Stromal cell of bone marrow (primary cell): ENCODE measurements around the gene PHLDB3.
"Not testable (repeated sequence)": the region's sequence is repeated elsewhere in the genome, so short reads cannot be mapped to it uniquely, and the experiment has no call there.

Source experiments
- DNase-seq: peaks from one replicate; pipeline ENCODE4 v3.0.0-alpha.2; 2012; ENCODE audit warnings: low read depth

PHLDB3 gene

DNA sequence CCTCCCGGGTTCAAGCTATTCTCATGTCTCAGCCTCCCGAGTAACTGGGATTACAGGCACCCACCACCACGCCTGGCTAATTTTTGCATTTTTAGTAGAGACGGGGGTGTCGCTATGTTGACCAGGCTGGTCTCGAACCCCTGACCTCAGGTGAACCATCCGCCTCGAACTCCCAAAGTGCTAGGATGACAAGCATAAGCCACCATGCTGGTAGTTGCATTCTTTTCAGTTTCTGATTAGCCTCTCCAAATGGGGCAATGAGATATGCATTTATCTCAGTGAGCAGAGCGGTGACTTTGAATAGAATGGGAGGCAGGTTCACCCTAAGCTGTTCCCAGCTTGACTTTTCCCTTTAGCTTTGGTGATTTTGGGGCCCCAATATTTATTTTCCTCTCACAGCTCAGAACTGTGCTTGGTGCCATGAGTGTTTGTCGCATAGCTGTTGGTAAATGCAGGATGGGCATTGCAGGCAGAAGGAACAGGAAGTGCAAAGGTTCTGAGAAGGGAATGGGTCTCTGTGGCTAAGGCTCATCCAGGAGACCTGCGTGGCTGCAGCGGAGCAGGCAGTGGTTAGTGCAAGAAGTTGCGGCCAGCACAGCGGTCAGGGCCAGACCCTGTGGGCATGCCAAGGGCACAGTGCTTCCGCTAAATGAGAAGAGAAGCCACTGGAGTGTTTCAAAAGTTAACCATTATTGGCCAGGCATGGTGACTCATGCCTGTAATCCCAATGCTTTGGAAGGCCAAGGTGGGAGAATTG, 59.8 kb downstream of the PHLDB3 start:
- no peak for DNase-seq

GRCh38 chr19:43444091-43444490, 60.5 kb downstream of the PHLDB3 start:
- DNase-seq, result not testable (repeated sequence)

DNA sequence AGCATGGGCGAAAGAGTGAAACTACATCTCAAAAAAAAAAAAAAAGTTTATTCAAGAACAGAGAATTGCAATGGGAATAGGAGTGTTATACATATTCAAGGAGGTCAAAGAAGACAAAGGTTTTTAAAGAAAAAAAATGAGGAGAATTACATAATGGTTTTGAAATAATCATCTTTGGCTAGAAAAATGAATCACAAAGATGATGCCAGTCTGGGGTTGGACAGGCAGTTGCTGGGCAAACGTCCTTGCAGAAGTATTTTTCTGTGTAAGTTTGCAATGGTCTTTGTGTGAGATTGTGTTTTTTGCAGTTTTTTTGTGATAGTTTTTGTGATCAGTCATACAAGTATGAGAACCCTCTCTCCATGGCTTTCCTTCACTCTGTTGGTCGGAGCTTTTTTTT, 62.8 kb downstream of the PHLDB3 start:
- no peak for DNase-seq

DNA sequence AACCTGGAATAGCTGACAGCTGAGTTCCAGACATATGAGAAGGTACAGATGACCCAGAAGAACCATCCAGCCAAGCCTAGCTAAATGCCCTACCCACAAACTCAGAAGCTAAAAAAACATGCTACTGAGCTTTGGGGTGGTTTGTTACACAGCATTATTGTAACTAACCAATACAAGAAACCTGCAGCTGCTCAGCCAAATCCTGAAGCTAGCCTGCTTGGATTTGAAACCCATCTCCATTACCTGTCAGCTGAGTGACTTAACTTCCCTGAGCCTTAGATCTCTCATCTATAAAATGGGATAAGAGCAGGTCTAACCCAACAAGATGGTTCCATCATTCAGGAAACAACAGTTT, 64.9 kb downstream of the PHLDB3 start:
- no peak for DNase-seq

DNA sequence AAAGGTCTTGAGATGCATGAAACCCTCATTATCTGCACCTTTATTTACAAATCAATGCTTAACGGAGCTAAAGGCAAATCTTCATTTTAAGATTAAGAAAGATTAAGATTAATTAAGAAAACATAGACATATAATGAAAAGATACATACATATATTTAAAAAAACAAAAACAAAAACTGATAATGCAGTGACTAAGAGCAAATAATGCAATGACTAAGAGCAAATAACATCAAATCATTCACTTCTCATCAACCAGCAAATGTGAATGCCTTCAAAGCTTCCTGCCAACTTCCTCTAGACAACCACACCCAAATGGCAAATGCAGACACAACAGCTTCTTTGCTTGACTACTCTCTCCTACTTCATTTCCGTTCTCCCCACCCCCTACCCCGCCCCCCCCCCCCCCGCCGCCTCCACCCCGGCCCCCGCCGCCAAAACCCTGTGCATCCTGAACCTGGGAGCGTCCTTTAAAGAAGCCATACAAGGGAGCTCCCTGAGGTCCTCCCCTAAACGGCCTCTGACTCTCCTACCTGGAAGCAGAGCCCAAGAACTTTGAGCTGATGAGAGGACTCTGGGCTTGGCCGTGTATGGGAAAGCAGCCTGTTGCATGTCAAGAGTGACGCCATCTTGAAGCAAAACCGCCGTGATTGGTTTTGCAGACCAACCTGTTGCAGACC, 65.4 kb downstream of the PHLDB3 start:
- DNase-seq, result no peak

GRCh38 chr19:43438291-43439031, 66.1 kb downstream of the PHLDB3 start:
- DNase-seq, result no peak

DNA sequence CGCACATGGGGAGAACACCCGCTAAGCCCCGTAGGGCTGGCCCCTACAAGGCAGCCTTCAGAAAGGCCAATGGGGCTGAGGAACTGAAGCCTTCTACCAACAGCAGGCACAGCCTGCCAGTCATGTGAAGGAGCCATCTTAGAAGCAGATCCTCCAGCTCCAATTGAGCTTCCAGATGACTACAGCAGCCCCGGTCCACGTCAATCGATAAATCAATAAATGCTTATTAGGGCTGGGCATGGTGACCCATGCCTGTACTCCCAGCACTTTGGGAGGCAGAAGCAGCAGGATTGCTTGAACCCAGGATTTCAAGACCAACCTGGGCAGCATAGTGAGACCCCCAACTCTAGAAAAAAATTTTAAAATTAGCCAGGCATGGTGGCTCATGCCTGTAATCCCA, 66.8 kb downstream of the PHLDB3 start:
- DNase-seq, result no peak

GRCh38 chr19:43437284-43437683, 67.3 kb downstream of the PHLDB3 start:
- DNase-seq, result not testable (repeated sequence)

DNA sequence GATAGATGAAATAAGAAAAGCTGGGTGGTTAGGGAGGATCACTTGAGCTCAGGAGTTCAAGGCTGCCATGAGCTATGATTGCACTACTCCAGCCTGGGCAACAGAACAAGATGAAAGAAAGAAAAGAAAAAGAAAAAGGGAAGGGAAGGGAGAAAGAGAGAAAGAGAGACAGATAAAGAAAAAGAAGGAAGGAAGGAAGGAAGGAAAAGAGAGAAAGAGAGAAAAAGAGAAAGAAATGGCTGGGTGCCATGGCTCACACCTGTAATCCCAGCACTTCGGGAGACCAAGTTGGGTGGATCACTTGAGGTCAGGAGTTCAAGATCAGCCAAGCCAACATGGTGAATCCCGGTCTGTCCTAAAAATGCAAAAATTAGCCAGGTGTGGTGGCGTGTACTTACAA, 68.8 kb downstream of the PHLDB3 start:
- no peak for DNase-seq

- DNase-seq, result no peak
These were observed 70.9 kb downstream of the PHLDB3 start for GRCh38 chr19:43433689-43434088.

GRCh38 chr19:43433358-43433673, 71.2 kb downstream of the PHLDB3 start:
- no peak for DNase-seq

GRCh38 chr19:43430976-43431375, 73.6 kb downstream of the PHLDB3 start:
- DNase-seq, result no peak

DNA sequence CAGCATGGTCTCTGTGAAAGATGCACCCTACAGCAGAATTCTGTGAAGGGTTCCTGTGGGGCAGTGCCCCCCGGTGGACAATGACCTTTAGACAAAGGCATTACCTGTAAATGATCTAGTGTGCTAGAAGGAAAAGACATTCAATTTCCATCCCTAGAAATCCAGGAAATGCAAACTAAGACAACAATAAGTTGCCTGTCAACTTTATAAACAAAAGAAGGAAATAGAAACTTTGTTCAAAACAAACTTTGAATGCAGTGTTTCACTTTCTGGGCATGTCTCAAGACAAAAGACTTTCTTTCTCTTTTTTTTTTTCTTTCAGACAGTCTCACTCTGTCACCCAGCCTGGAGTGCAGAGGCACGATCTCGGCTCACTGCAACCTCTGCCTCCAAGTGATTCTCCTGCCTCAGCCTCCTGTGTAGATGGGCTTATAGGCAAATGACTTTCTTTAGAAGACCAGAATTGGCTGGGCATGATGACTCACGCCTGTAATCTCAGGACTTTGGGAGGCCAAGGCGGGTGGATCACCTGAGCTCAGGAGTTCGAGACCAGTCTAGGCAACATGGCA, 74.3 kb downstream of the PHLDB3 start:
- no peak for DNase-seq

- no peak for DNase-seq
These were observed 75.2 kb downstream of the PHLDB3 start for GRCh38 chr19:43429395-43429794.

DNA sequence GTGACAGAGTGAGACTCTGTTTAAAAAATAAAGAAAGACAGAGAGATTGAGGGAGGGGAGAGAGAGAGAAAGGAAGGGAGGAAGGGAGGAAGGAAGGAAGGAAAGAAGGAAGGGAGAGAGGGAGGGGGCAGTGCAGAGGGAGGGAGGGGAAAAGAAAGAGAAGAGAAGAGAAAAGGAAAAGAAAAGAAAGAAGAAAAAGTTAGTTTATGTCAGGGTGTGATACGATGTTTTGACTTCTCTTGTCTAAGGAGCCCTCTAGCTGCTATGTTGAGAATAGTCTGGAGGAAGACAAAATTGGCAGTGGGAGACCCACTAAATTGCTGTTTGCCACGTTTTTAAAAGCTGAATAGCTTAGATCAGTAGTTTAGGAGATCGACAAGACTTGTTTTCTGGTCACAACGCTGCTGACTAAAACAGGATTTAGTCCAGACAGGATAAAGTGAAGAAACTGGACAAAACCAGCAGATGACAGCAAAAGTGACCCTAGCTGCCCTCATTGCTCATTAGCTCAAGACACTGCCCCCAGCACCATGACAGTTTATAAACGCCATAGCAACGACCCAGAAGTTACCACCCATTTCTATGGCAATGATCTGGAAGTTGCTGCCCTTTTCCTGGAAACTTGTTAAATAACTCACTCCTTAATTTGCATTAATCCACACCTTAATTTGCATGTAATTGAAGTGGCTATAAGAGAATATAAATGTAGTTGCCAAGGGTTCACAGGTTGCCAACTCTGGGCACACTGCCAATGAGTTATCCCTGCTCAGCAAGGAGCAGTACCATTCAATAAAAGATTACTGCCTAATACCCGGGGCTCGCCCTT, 78.8 kb downstream of the PHLDB3 start:
- no peak for DNase-seq
